CD4-positive, alpha-beta T cell treated with Interleukin-6 for 4 hours (primary cell): Measurements from ENCODE around the gene DDIT4.
A peak's percentile ranks its signal among the peaks of the same experiment; 100 is the strongest.

Source experiments
- DNase-seq: peaks from one replicate; pipeline ENCODE4 v3.0.0-alpha.2; 2020; ENCODE audit warnings: mixed read lengths

DDIT4 gene

DNA sequence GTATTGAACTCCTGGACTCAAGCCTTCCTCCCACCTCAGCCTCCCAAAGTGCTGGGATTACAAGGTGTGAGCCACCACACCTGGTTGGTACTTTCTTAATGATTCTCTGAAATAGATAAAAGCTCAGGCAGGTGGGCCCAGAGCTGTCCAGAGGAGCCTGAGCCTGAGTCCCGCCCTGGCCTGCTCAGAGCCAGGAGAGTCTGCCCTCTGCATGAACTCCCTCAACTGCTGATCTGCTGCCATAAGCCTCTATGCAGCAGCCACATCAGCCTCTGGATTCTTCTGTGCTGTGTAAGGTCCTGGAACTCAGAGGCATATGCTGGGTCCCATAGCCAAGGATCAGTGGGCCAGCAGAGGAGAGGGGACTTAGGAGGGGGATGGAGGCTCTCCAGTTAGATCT is 23.1 kb upstream of the DDIT4 start:
- DNase-seq: no peak

DNA sequence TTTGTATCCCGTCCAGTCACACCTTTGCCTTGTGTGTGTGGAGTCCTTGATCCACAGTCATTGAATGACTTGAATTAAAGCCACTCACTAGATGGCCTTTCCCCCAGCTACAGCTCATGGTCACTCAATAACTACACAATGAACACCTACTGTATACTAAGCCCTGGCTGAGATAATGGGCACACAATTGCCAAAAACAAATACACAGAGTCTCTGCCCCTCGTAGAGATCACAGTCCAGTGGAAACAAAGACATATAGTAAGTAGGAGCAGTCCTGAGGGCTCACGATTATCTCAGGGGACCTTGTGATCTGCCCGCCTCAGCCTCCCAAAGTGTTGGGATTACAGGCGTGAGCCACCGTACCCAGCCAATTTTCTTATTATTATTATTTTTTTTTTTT is 22.1 kb upstream of the DDIT4 start:
- DNase-seq: no peak

DNA sequence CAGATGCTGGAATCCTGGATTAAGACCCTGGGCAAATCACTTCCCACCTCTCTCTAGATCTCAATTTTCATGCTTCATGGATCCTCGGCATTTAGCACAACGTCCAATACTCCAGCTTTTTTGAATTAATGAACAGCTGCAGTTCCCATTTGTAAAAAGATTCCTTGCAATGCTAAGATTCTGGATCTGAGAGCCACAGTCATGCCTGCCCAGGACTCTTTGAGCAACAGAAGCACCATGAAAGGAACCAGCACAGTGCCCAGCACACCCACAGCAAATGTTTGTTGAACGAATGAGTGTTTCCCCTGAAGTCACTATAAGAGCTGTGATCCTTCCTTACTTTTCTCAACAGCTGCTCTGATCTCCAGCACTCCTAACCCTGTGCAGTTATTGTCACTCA is 20.8 kb upstream of the DDIT4 start:
- DNase-seq: no peak

- no peak for DNase-seq
Observed at GRCh38 chr10:72253578-72253977, 20.1 kb upstream of the DDIT4 start.

- DNase-seq: peak; percentile 55
Observed at GRCh38 chr10:72254813-72255568, 18.7 kb upstream of the DDIT4 start.

GRCh38 chr10:72255977-72256729 is 17.6 kb upstream of the DDIT4 start:
- no peak for DNase-seq

- no peak for DNase-seq
Observed at GRCh38 chr10:72257051-72257892, 16.5 kb upstream of the DDIT4 start.

DNA sequence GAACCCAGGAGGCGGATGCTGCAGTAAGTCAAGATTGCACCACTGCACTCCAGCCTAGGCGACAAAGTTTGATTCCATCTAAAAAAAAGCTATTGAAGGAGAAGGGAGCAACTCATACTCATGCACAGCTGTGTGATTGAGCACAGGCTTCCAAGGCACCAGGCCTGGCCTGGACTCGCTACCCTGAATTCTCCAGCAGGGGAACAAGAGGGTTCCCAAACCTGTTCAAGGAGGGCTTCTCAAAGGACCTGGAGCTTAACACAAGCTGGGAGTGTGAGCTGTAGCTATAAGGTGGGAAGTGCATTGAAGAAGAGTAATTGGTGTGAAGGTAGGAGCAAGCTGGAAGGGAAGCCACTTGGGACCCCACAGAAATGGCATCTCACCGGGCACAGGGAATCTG is 15.1 kb upstream of the DDIT4 start:
- DNase-seq: no peak

DNA sequence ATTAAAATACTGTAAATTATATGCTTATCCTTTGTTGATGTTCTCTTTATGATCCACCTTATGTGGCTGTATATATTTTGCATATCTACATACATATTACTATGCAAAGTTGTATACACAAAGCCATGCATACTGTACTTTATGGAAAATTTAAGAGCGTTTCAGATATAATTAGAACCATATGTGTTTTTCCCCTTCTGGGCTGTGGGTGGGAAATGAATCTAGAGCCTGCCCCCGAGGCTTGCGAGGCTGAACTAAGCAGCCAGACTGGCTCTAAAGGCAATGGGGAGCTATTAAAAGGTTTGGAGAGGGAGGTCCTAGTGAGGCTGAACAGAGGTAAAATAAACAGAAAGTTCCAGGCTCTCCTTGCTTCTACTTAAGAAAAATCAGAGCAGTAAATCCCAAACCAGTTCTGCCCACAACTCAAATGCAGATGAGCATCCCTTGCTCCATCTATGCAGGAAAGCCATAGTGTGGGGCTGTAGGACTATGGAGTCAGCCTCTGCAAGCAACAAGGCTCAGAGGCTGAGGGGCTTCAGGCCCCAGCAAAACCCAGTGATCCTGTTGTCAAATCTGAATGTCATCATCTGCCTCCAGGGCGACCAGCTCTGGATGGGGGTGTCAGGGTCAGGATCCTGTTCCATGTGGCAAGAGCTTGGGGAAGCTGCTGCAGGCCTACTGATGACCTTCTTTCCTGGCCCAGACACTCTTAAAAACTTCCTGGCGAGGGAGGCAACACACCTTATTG is 14.1 kb upstream of the DDIT4 start:
- peak; percentile 21 for DNase-seq

GRCh38 chr10:72260239-72260975 is 13.3 kb upstream of the DDIT4 start:
- peak; percentile 84 for DNase-seq

DNA sequence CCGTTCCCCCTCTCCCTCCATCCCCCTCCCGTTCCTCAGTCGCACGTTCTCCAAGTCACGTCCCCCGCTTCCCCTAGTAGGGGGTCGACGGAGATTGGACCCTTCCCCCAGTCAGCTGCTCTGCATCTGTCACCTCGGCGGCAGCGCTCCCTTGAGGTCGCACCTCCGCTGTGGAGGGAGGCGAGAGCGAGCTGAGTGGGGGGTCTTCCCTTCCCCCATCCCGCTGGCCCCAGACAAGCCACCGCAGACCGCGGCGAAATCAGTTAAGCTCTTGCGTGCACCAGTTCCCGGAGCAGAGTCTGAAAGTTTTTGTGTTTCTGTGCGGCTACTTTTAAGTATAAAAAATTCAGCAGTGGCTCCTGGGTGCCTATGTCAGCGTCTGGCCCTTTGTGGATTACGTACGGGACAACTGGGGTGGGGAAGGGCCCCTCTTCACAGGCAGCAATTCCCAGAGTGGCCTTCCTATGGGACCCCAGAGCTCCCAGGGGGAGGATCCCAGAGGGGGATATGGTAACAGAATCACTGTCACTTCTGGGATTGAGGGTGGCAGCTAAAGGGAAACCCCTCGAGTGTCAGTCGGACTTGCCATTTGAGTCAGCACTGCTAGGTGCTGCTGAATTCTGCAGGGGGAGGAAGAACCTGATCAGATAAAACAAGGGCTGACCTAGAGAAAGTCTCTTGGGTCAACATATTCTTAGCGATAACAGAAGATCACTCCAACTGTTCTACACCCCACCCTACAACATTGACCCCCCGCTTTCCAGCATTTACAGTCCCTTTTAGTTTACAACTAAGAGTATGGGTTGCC is 12.5 kb upstream of the DDIT4 start:
- DNase-seq: peak; percentile 65

DNA sequence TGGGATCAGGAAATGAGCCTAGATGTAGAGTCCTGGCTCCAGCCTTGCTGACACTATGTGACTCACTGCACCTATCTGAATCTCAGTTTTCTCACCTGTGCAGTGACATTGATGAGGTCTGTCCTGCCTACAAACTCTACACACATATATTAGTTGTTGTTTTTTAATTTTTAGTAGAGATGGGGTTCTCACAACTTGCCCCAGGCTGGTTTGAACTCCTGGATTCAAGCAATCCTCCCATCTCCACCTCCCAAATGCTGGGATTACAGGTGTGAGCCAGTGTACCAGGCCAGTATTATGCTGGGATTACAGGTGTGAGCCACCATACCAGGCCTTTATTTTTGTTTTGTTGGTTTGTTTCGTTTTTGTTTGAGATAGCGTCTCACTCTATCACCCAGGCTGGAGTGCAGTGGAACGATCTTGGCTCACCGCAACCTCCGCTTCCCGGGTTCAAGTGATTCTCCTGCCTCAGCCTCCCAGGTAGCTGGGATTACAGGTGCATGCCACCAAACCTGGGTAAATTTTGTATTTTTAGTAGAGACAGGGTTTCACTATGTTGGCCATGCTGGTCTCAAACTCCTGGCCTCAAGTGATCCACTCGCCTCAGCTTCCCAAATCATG is 11.8 kb upstream of the DDIT4 start:
- peak; percentile 50 for DNase-seq

- DNase-seq: peak; percentile 74
Observed at GRCh38 chr10:72263613-72264241, 10.0 kb upstream of the DDIT4 start.

- no peak for DNase-seq
Observed at GRCh38 chr10:72264536-72264935, 9.2 kb upstream of the DDIT4 start.

GRCh38 chr10:72265508-72265907 is 8.2 kb upstream of the DDIT4 start:
- no peak for DNase-seq

DNA sequence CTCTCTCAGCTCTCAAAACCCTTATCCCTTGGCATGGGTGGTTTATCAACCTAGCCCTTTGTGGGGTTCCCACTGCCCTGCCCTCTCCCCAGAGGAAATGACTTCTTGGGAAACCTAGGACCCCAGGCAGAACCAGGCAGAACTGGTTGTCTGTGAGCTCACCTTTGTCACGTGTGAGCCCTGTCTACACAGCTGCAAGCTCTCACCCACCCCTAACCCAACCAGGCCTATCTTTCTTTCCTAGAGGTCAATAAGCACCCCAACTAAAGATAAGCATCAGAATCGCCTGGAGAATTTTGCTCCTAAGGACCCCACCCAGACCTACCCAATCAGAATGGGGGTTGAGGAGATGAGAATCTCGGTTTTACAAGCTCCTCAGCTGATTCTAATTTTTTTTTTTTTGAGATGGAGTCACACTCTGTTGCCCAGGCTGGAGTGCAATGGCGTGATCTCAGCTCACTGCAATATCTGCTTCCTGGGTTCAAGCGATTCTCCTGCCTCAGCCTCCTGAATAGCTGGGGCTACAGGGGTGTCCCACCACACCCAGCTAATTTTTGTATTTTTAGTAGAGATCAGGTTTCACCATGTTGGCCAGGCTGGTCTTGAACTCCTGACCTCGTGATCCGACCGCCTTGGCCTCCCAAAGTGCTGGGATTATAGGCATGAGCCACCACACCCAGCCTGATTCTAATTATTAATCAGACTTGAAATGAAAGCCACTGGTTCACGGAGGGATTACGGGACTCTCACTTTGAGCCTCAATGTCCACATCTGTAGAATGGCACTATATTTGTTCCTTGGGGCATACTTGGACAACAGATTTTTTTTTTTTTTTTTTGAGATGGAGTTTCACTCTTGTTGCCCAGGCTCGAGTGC is 7.5 kb upstream of the DDIT4 start:
- no peak for DNase-seq

DNA sequence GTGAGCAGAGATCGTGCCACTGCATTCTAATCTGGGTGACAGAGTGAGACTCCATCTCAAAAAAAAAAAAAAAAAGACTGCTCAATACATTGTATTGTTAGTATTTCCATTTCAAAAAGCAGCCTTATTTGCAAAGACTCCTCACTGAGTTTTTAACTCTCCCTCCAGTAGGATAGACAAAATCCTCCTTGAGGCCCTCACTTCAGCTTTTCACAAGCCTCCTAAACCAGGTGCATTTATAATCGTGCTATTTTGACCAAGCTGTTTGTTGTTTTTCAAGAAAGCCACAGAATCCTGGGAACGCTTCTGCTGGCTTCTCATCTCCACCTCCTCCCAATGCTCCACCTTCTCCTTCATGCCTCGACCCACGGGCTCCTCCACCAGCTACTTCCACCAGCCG is 6.3 kb upstream of the DDIT4 start:
- DNase-seq: no peak

- no peak for DNase-seq
Observed at GRCh38 chr10:72267819-72268399, 5.8 kb upstream of the DDIT4 start.
